Gastroesophageal sphincter (tissue), 3 donors: ENCODE results near the gene GRXCR1.

Source experiments
- POLR2A ChIP-seq, 2 donors: fragments of 450-650 bp; IDR thresholded peaks; one replicate each; pipeline ENCODE4 v1.6.1; 2017; ENCODE audit warnings: antibody characterized with exemption in 2 of 2, mild to moderate bottlenecking in 2 of 2, moderate library complexity in 1 of 2
- TF ChIP-seq, protein P1 (sequence below), 4 experiments: fragments of 200-600 bp in 2 of 4; fragments of 450-650 bp in 2 of 4; sonication (generic) in 1 of 4; IDR thresholded peaks; one replicate each; pipeline ENCODE4 v1.5.1; 2017 to 2019; ENCODE audit warnings: antibody characterized with exemption in 4 of 4, mild to moderate bottlenecking in 2 of 4, moderate library complexity in 2 of 4

DNA sequence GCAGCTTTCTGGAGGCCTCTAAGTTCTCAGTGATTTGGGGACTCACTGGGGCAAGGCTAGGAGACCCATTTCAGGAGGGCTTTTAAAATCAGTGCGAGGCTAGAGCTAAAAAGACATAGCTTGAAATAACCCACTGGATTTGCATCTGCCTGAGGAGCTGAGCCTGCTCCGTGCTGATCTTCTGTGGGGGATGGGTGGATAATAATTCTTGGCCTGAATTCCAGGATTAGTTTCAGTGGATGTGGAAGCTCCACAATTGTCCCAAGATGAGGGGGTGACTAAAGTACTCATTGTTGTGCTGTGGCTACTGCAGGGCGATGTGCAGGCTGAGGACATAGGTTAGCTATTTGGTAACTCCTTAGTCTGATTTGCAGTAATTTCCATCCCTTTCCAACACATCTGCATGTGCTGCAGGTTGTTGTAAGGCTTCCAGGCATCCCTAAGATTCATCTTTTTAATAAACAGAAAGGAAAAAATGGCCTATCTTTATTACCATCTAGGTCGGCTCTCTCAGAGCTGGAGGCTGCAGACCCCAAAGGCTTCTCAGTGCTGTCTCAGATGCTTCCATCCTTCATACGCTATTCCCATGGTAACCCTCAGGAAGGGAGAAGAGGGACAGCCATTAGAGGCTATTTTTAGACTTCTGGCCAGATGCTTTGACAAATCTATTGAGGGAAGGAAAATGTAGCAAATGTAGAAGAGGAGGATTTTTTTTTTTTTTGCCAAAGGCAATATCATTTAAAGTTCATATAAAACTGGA is 63.4 kb downstream of the GRXCR1 start:
- TF ChIP-seq, protein P1, sequence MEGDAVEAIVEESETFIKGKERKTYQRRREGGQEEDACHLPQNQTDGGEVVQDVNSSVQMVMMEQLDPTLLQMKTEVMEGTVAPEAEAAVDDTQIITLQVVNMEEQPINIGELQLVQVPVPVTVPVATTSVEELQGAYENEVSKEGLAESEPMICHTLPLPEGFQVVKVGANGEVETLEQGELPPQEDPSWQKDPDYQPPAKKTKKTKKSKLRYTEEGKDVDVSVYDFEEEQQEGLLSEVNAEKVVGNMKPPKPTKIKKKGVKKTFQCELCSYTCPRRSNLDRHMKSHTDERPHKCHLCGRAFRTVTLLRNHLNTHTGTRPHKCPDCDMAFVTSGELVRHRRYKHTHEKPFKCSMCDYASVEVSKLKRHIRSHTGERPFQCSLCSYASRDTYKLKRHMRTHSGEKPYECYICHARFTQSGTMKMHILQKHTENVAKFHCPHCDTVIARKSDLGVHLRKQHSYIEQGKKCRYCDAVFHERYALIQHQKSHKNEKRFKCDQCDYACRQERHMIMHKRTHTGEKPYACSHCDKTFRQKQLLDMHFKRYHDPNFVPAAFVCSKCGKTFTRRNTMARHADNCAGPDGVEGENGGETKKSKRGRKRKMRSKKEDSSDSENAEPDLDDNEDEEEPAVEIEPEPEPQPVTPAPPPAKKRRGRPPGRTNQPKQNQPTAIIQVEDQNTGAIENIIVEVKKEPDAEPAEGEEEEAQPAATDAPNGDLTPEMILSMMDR (IDR thresholded peaks at IDR 0.05) = no peak
- no peak for TF ChIP-seq POLR2A (IDR thresholded peaks at IDR 0.05)
